SK-N-SH (cell line): Measurements from ENCODE around the gene OR10A3. TPM values are rescaled to one million over a fixed set of nuclear protein-coding genes. Genes with fewer than 3 reads are reported as not detected.

Experiments
- CTCF ChIA-PET: fragments of 300-600, 350-600 bp; formaldehyde crosslinking; extraction: SDS; loops from one replicate; lab custom pipeline; 2021; lab: Yijun Ruan, JAX
- POLR2A ChIA-PET: fragments of 350-600 bp; sonication (Branson Sonifier 250); formaldehyde crosslinking; extraction: SDS; loops from one replicate; lab custom pipeline; 2020; ENCODE audit warnings: antibody characterized with exemption, inconsistent platforms; lab: Yijun Ruan, JAX
- DNase-seq: peaks from one replicate; pipeline ENCODE4 v3.0.0; 2012
- H2AFZ ChIP-seq: fragments of 200-600 bp; sonication (generic); 2 replicates; pipeline ENCODE4 v1.8.1; 2016; ENCODE audit warnings: antibody characterized with exemption, mild to moderate bottlenecking, low read depth
- H3F3A ChIP-seq: fragments of 200-600 bp; sonication (generic); replicated peaks from 2 replicates; pipeline ENCODE3; 2016; ENCODE audit warnings: antibody characterized with exemption, mild to moderate bottlenecking; ENCODE audit not compliant: insufficient read depth
- H3K27ac ChIP-seq, 2 experiments: fragments of 200-500 bp in 1 of 2; fragments of 200-600 bp in 1 of 2; sonication (Bioruptor generic) in 1 of 2; sonication (generic), shearing (Covaris generic) in 1 of 2; 2 replicates each; pipeline versions ENCODE4 v1.5.1 to v1.6.1; 2014 to 2016; ENCODE audit warnings: low read depth in 2 of 2, inconsistent platforms in 1 of 2, low read length in 1 of 2, mild to moderate bottlenecking in 1 of 2, mixed read lengths in 1 of 2
- H3K27me3 ChIP-seq: fragments of 200-600 bp; sonication (generic), shearing (Covaris generic); 2 replicates; pipeline ENCODE4 v1.6.1; 2016; ENCODE audit warnings: mixed run types; ENCODE audit not compliant: insufficient read depth
- H3K36me3 ChIP-seq, 2 experiments: fragments of 200-500 bp in 1 of 2; fragments of 200-600 bp in 1 of 2; sonication (Bioruptor generic) in 1 of 2; sonication (generic) in 1 of 2; replicated peaks in 1 of 2; 2 replicates each; pipeline versions ENCODE3 to v1.5.1; 2014 to 2016; ENCODE audit warnings: low read length in 1 of 2, mild to moderate bottlenecking in 1 of 2; ENCODE audit not compliant: insufficient read depth in 2 of 2, control insufficient read depth in 1 of 2
- H3K4me1 ChIP-seq, 2 experiments: fragments of 200-500 bp in 1 of 2; fragments of 200-600 bp in 1 of 2; sonication (Bioruptor generic) in 1 of 2; sonication (generic), shearing (Covaris generic) in 1 of 2; 2 replicates each; pipeline versions ENCODE4 v1.5.1 to v1.6.1; 2014 to 2016; ENCODE audit warnings: low read depth in 1 of 2, low read length in 1 of 2, mixed run types in 1 of 2; ENCODE audit not compliant: insufficient read depth in 2 of 2, control insufficient read depth in 1 of 2
- H3K4me2 ChIP-seq: fragments of 200-600 bp; sonication (generic), shearing (Covaris generic); 2 replicates; pipeline ENCODE4 v1.6.1; 2017; ENCODE audit warnings: mixed run types
- H3K4me3 ChIP-seq, 2 experiments: fragments of 200-500 bp in 1 of 2; fragments of 200-600 bp in 1 of 2; sonication (Bioruptor generic) in 1 of 2; sonication (generic), shearing (Covaris generic) in 1 of 2; 2 replicates each; pipeline versions ENCODE4 v1.5.1 to v1.8.1; 2014 to 2016; ENCODE audit warnings: low read depth in 2 of 2, inconsistent platforms in 1 of 2, low read length in 1 of 2, mild to moderate bottlenecking in 1 of 2, mixed read lengths in 1 of 2, moderate library complexity in 1 of 2
- H3K79me2 ChIP-seq: fragments of 200-600 bp; sonication (generic); 2 replicates; pipeline ENCODE4 v1.8.1; 2017; ENCODE audit warnings: mild to moderate bottlenecking; ENCODE audit not compliant: insufficient read depth
- H3K9ac ChIP-seq: fragments of 200-600 bp; sonication (generic); 2 replicates; pipeline ENCODE4 v1.6.1; 2017; ENCODE audit warnings: mixed run types
- H3K9me2 ChIP-seq: fragments of 200-600 bp; sonication (generic); 2 replicates; pipeline ENCODE4 v1.6.1; 2017; ENCODE audit warnings: mixed run types
- H3K9me3 ChIP-seq: fragments of 200-600 bp; sonication (generic); 2 replicates; pipeline ENCODE4 v1.6.1; 2017; ENCODE audit warnings: mixed run types, mild to moderate bottlenecking, moderate library complexity
- H4K20me1 ChIP-seq: fragments of 200-600 bp; sonication (generic); 2 replicates; pipeline ENCODE4 v1.6.1; 2017; ENCODE audit warnings: mild to moderate bottlenecking, mixed run types; ENCODE audit not compliant: insufficient read depth
- CHD2 ChIP-seq: fragments of 150-350 bp; IDR thresholded peaks from 2 replicates; pipeline ENCODE4 v1.6.1; 2018; ENCODE audit warnings: low read length; ENCODE audit not compliant: partially characterized antibody
- ELF1 ChIP-seq: IDR thresholded peaks from 2 replicates; pipeline ENCODE4 v1.4.0; 2012
- EZH2phosphoT487 ChIP-seq: fragments of 200-600 bp; sonication (generic); IDR thresholded peaks from 2 replicates; pipeline ENCODE4 v1.6.1; 2017; ENCODE audit warnings: low read depth, mixed run types, mild to moderate bottlenecking, antibody characterized with exemption, moderate library complexity, borderline replicate concordance
- FOSL2 ChIP-seq: IDR thresholded peaks from 2 replicates; pipeline ENCODE4 v1.4.0; 2012; ENCODE audit warnings: low read depth, mild to moderate bottlenecking, moderate library complexity, borderline replicate concordance
- GABPA ChIP-seq: IDR thresholded peaks from 2 replicates; pipeline ENCODE4 v1.4.0; 2012; ENCODE audit warnings: low read depth, mild to moderate bottlenecking
- MEF2A ChIP-seq: IDR thresholded peaks from 2 replicates; pipeline ENCODE4 v1.4.0; 2012; ENCODE audit warnings: low read depth, borderline replicate concordance
- MXI1 ChIP-seq: IDR thresholded peaks from 2 replicates; pipeline ENCODE4 v1.6.1; 2012; ENCODE audit warnings: mild to moderate bottlenecking, low read depth, low read length, improper control_type of control experiment
- NFIC ChIP-seq: IDR thresholded peaks from 2 replicates; pipeline ENCODE4 v1.4.0; 2012; ENCODE audit warnings: borderline replicate concordance
- POLR2AphosphoS5 ChIP-seq: IDR thresholded peaks from 2 replicates; pipeline ENCODE4 v1.6.1; 2012; ENCODE audit warnings: low read depth, low read length
- RFX5 ChIP-seq: IDR thresholded peaks from 2 replicates; pipeline ENCODE4 v1.6.1; 2012; ENCODE audit warnings: mild to moderate bottlenecking, improper control_type of control experiment, low read length
- SIN3A ChIP-seq: IDR thresholded peaks from 2 replicates; pipeline ENCODE4 v1.6.1; 2012; ENCODE audit warnings: low read depth, mild to moderate bottlenecking, low read length, moderate library complexity, borderline replicate concordance
- SMC3 ChIP-seq: IDR thresholded peaks from 2 replicates; pipeline ENCODE4 v1.6.1; 2012; ENCODE audit warnings: low read depth, low read length, improper control_type of control experiment
- TAF1 ChIP-seq: IDR thresholded peaks from 2 replicates; pipeline ENCODE4 v1.6.1; 2012; ENCODE audit warnings: low read depth, mild to moderate bottlenecking, low read length, moderate library complexity, borderline replicate concordance
- WGBS: methylation state at CpG from one replicate; pipeline ENCODE4 v1.1.6; 2017; ENCODE audit warnings: low lambda C conversion rate; 5-methylcytosine and 5-hydroxymethylcytosine counted together
- polyA plus RNA-seq, 3 experiments: library from polyadenylated mRNA; depleted of rRNA; stranded (reverse); fragments of >200 nt; gene quantifications; 2 replicates each; pipeline ENCODE4 v1.2.3, GENCODE V29; 2012
- TF ChIP-seq, protein P1 (sequence below): fragments of 200-600 bp; sonication (generic); IDR thresholded peaks from 2 replicates; pipeline ENCODE4 v1.6.1; 2017; ENCODE audit warnings: antibody characterized with exemption, mild to moderate bottlenecking, moderate library complexity
- TF ChIP-seq, protein P2 (sequence below): IDR thresholded peaks from 2 replicates; pipeline ENCODE4; 2012
- TF ChIP-seq, protein P3 (sequence below): IDR thresholded peaks from 2 replicates; pipeline ENCODE4 v1.6.1; 2012; ENCODE audit warnings: mild to moderate bottlenecking, low read depth, low read length, moderate library complexity
- TF ChIP-seq, protein P4 (sequence below): fragments of 150-350 bp; IDR thresholded peaks from 2 replicates; pipeline ENCODE4 v1.6.1; 2017; ENCODE audit warnings: antibody characterized with exemption, low read length, low read depth, borderline replicate concordance

The OR10A3 gene
- polyA plus RNA-seq, 1 of the 3 experiments (the other 2 are of a cell fraction): not detected

DNA sequence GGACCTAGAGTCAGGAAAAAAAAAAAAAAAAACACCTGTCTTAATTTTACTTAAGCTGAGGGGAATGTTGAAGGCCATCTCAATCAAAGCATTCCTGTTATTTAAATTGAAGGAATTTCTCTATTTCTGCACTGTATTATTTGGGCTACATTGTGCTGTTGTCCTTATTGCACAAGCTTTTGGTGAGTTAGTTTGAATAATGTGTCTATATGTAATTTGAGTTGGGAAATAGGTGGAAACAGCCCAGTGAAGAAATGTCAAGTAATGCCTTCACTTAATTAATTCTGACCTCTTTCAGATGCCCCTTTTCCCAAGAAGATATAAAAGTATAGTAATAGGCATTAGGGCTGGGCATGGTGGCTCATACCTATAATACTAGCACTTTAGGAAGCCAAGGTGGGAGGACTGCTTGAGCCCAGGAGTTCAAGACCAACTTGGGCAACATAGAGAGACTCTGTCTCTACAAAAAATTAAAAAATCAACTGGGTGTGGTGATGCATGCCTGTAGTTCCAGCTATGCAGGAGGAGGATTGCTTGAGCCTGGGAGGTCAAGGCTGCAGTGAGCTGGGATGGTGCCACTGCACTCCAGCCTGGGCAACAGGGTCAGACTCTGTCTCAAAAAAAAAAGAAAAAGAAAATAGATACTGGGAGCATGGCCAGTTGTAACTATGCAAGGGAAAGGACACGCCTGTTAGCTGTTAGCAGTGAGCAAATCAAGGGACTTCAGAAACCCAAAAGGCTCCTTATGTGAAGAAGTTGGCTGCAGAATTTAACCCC, 45.3 kb downstream of the OR10A3 start:
- POLR2A ChIA-PET: no interaction called here
- Histone ChIP-seq H3K36me3 (no peaks in the 10 kb centered on the region), H3K4me3 (no peak overlapping the region), H3K27ac (no peak overlapping the region), H3K9ac (no peak overlapping the region), H3K4me1 (no peaks in the 10 kb centered on the region), H3K9me2 (no peaks in the 10 kb centered on the region), H3K4me2 (no peak overlapping the region), H3K27me3 (no peaks in the 10 kb centered on the region), H3F3A (no peaks in the 10 kb centered on the region), H2AFZ (no peak overlapping the region), H3K9me3 (no peaks in the 10 kb centered on the region), H3K79me2 (no peaks in the 10 kb centered on the region), H4K20me1 (no peaks in the 10 kb centered on the region)
- TF ChIP-seq NFIC (no peak), MEF2A (no peak)
- TF ChIP-seq, protein P1, sequence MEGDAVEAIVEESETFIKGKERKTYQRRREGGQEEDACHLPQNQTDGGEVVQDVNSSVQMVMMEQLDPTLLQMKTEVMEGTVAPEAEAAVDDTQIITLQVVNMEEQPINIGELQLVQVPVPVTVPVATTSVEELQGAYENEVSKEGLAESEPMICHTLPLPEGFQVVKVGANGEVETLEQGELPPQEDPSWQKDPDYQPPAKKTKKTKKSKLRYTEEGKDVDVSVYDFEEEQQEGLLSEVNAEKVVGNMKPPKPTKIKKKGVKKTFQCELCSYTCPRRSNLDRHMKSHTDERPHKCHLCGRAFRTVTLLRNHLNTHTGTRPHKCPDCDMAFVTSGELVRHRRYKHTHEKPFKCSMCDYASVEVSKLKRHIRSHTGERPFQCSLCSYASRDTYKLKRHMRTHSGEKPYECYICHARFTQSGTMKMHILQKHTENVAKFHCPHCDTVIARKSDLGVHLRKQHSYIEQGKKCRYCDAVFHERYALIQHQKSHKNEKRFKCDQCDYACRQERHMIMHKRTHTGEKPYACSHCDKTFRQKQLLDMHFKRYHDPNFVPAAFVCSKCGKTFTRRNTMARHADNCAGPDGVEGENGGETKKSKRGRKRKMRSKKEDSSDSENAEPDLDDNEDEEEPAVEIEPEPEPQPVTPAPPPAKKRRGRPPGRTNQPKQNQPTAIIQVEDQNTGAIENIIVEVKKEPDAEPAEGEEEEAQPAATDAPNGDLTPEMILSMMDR: no peak
- CTCF ChIA-PET: interaction anchor here (0.7 to 7.7 kb wide), 2 partner anchors 90 to 194 kb away, joined by 3 to 76 read pairs; partner anchors contain the start of gene EIF3F
- no peak for DNase-seq
- 12% methylated on average over 1 of the region's 1 CpG for WGBS

DNA sequence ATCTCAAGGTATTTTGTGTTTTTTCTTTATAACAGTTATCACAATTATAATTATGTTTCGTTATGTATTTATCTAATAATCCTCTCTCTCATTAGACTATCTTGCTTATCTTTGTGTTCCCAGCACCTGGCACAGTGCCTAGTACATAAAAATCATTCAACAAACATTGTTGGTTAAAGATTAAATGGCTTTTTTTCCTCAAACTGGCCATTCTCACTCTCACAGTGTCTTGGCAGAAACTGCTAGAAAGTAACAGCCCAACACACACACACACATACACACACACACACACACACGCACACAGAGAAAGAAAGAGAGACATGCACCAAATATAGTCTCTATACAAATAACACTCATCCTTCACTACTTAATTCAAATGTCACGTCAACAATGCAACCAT, 47.3 kb downstream of the OR10A3 start:
- H4K20me1 ChIP-seq: no peaks in the 10 kb centered on the region
- no peaks in the 10 kb centered on the region for H3K4me1 ChIP-seq
- ChIA-PET POLR2A (no interaction called here), CTCF (interaction anchor here (2.1 to 7.7 kb wide), 2 partner anchors 92 to 95 kb away, joined by 10 to 76 read pairs; partner anchors contain the start of gene EIF3F)
- H3K4me3 ChIP-seq: no peak overlapping the region
- TF ChIP-seq POLR2AphosphoS5 (no peak), SIN3A (no peak), MXI1 (no peak), MEF2A (no peak), CHD2 (no peak), FOSL2 (no peak), EZH2phosphoT487 (no peak), GABPA (no peak), ELF1 (no peak), SMC3 (no peak), TAF1 (no peak), RFX5 (no peak)
- TF ChIP-seq, protein P2, sequence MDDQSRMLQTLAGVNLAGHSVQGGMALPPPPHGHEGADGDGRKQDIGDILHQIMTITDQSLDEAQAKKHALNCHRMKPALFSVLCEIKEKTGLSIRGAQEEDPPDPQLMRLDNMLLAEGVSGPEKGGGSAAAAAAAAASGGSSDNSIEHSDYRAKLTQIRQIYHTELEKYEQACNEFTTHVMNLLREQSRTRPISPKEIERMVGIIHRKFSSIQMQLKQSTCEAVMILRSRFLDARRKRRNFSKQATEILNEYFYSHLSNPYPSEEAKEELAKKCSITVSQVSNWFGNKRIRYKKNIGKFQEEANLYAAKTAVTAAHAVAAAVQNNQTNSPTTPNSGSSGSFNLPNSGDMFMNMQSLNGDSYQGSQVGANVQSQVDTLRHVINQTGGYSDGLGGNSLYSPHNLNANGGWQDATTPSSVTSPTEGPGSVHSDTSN: no peak
- TF ChIP-seq, protein P3, sequence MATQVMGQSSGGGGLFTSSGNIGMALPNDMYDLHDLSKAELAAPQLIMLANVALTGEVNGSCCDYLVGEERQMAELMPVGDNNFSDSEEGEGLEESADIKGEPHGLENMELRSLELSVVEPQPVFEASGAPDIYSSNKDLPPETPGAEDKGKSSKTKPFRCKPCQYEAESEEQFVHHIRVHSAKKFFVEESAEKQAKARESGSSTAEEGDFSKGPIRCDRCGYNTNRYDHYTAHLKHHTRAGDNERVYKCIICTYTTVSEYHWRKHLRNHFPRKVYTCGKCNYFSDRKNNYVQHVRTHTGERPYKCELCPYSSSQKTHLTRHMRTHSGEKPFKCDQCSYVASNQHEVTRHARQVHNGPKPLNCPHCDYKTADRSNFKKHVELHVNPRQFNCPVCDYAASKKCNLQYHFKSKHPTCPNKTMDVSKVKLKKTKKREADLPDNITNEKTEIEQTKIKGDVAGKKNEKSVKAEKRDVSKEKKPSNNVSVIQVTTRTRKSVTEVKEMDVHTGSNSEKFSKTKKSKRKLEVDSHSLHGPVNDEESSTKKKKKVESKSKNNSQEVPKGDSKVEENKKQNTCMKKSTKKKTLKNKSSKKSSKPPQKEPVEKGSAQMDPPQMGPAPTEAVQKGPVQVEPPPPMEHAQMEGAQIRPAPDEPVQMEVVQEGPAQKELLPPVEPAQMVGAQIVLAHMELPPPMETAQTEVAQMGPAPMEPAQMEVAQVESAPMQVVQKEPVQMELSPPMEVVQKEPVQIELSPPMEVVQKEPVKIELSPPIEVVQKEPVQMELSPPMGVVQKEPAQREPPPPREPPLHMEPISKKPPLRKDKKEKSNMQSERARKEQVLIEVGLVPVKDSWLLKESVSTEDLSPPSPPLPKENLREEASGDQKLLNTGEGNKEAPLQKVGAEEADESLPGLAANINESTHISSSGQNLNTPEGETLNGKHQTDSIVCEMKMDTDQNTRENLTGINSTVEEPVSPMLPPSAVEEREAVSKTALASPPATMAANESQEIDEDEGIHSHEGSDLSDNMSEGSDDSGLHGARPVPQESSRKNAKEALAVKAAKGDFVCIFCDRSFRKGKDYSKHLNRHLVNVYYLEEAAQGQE: no peak
- TF ChIP-seq, protein P4, sequence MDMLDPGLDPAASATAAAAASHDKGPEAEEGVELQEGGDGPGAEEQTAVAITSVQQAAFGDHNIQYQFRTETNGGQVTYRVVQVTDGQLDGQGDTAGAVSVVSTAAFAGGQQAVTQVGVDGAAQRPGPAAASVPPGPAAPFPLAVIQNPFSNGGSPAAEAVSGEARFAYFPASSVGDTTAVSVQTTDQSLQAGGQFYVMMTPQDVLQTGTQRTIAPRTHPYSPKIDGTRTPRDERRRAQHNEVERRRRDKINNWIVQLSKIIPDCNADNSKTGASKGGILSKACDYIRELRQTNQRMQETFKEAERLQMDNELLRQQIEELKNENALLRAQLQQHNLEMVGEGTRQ: no peak
- H3K9me2 ChIP-seq: no peaks in the 10 kb centered on the region
- no peaks in the 10 kb centered on the region for H3K36me3 ChIP-seq
- H3K27me3 ChIP-seq: no peaks in the 10 kb centered on the region
- H3K9me3 ChIP-seq: no peaks in the 10 kb centered on the region
- no peak overlapping the region for H3K9ac ChIP-seq
- H3K4me2 ChIP-seq: no peak overlapping the region
- no peaks in the 10 kb centered on the region for H3F3A ChIP-seq
- 24% methylated on average over 3 of the region's 3 CpGs for WGBS
- no peaks in the 10 kb centered on the region for H3K79me2 ChIP-seq
- H3K27ac ChIP-seq: no peak overlapping the region
- no peak overlapping the region for H2AFZ ChIP-seq
- no peak for DNase-seq
